HG03039 (cell line): ENCODE results near the gene RAPGEF4.
"Not testable (repeated sequence)": the region's sequence is repeated elsewhere in the genome, so short reads cannot be mapped to it uniquely, and the experiment has no call there.

Source experiments
- ATAC-seq: cut with Tn5 transposase; IDR thresholded peaks from one replicate; pipeline ENCODE4 v1.9.1; 2021; ENCODE audit warnings: mild to moderate bottlenecking, moderate library complexity; ENCODE audit not compliant: unreplicated experiment

Gene RAPGEF4

DNA sequence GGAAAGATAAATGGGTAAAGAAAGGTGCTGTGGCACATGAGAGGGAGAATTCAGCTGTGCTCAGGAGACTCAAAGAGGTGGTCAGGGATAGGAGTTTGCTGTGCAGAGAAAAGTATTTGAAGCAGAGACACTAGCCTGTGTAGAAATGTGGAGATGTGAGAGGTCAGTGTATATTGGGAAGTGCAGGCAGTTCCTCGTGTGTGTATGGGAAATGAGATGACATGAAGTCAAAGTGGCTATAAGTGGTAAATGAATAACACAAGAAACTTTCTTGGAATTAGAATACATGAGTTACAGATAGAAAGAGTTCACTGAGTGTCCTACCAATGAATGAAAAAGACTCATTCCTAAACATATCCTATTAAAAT, 351.6 kb downstream of the RAPGEF4 start:
- no peak for ATAC-seq

GRCh38 chr2:173087793-173088496, 352.3 kb downstream of the RAPGEF4 start:
- ATAC-seq, result no peak

DNA sequence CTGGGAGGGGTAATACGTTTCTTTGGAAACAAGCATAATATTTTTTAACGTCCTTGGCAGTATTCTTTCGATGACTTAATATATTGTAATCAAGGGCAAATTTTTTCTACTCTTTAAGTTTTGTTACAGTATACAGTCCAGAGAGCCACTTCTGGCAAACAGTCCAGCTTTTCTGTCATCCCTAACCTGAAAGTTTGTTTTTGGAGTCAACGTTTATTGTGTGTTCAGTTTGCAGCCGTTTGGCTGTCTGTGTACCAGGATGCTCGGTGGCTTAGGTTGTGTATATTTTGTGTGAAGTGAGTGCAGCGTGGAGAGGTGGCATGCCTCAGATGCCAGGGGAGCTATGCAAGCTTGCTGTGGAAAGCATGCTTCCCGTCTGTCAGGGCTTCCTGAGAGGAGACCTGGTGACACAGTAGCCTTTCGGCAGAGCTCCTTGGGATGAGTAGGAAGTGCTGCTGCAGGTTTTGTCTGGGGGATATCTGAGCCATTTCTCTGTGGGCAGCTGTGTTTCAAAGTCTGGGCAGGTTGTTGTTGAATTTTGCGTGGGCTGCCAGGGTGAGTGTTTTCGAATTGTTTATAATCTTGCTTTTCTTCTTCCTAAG, 354.7 kb downstream of the RAPGEF4 start:
- ATAC-seq, result no peak

GRCh38 chr2:173090973-173091660, 355.5 kb downstream of the RAPGEF4 start:
- no peak for ATAC-seq

GRCh38 chr2:173091910-173092309, 356.3 kb downstream of the RAPGEF4 start:
- no peak for ATAC-seq

GRCh38 chr2:173092844-173093402, 357.3 kb downstream of the RAPGEF4 start:
- ATAC-seq, result no peak

GRCh38 chr2:173093617-173094016, 358.0 kb downstream of the RAPGEF4 start:
- ATAC-seq, result not testable (repeated sequence)

GRCh38 chr2:173094731-173095130, 359.1 kb downstream of the RAPGEF4 start:
- no peak for ATAC-seq

- ATAC-seq, result no peak
Measured at GRCh38 chr2:173095356-173095755, 359.7 kb downstream of the RAPGEF4 start.

DNA sequence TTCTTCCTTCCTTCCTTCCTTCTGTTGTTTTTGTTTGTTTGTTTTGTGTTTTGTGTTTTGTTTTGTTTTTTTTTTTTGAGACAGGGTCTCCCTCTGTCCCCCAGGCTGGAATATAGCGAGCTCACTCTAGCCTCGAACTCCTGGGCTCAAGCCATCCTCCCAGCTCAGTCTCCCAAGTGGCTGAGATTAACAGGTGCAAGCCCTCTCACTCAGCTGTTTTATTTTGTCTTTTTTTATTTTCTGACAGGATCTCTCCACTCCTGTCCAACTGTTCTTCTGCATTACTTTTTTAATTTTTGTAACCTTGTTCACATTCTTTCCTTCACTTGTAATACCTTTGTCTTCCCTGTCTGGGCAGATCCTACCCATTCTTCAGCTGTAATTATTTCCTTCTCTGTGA, 363.6 kb downstream of the RAPGEF4 start:
- no peak for ATAC-seq

GRCh38 chr2:173099804-173100203, 364.2 kb downstream of the RAPGEF4 start:
- ATAC-seq, result no peak

DNA sequence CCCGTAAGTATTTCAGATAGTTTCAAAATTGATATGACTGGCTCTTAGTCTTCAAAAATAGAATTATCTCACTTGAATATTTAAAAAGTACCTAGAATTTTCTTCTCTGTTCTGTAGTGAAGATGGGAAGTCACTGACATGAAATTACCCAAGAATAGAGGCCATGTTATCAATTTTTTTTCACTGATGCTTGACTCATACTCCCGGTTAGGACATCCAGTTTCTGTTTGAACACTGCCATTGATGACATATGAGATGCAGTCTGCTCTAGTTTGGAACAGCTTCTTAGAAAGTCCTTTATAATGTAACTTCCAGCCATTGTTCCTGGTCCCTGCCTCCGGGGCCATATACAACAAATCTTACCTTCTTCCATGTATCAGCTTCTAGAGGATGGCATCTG, 366.0 kb downstream of the RAPGEF4 start:
- peak; percentile 81 for ATAC-seq
